OCI-M2 (cell line): ENCODE measurements around the gene ATP13A3.

Experiments used
- DNase-seq: peaks from one replicate; lab custom pipeline; 2025; ENCODE audit not compliant: unreplicated experiment; lab: John Stamatoyannopoulos, UW

The ATP13A3 gene

GRCh38 chr3:194396539-194396858 is 90.3 kb downstream of the ATP13A3 start:
- DNase-seq: no peak

- peak; percentile 22 for DNase-seq
These were observed 90.8 kb downstream of the ATP13A3 start for GRCh38 chr3:194395778-194396538.

- no peak for DNase-seq
These were observed 91.6 kb downstream of the ATP13A3 start for GRCh38 chr3:194395212-194395611.

- no peak for DNase-seq
These were observed 94.2 kb downstream of the ATP13A3 start for GRCh38 chr3:194392576-194392975.

GRCh38 chr3:194390835-194391234 is 96.0 kb downstream of the ATP13A3 start:
- DNase-seq: no peak

GRCh38 chr3:194389269-194389668 is 97.5 kb downstream of the ATP13A3 start:
- DNase-seq: no peak

- DNase-seq: no peak
These were observed 98.8 kb downstream of the ATP13A3 start for GRCh38 chr3:194387926-194388418.

GRCh38 chr3:194387276-194387675 is 99.5 kb downstream of the ATP13A3 start:
- no peak for DNase-seq

GRCh38 chr3:194386648-194387047 is 100.2 kb downstream of the ATP13A3 start:
- no peak for DNase-seq

- no peak for DNase-seq
These were observed 100.7 kb downstream of the ATP13A3 start for GRCh38 chr3:194386066-194386465.

- DNase-seq: no peak
These were observed 102.2 kb downstream of the ATP13A3 start for GRCh38 chr3:194384569-194385001.

- DNase-seq: no peak
These were observed 102.6 kb downstream of the ATP13A3 start for GRCh38 chr3:194384156-194384555.

- DNase-seq: no peak
These were observed 103.4 kb downstream of the ATP13A3 start for GRCh38 chr3:194383276-194383940.

- no peak for DNase-seq
These were observed 103.9 kb downstream of the ATP13A3 start for GRCh38 chr3:194382892-194383223.

GRCh38 chr3:194382196-194382891 is 104.5 kb downstream of the ATP13A3 start:
- DNase-seq: no peak

GRCh38 chr3:194381460-194381875 is 105.3 kb downstream of the ATP13A3 start:
- no peak for DNase-seq

- DNase-seq: no peak
These were observed 106.5 kb downstream of the ATP13A3 start for GRCh38 chr3:194380326-194380725.

GRCh38 chr3:194379651-194380050 is 107.2 kb downstream of the ATP13A3 start:
- DNase-seq: no peak

GRCh38 chr3:194379231-194379630 is 107.6 kb downstream of the ATP13A3 start:
- no peak for DNase-seq

- no peak for DNase-seq
These were observed 109.1 kb downstream of the ATP13A3 start for GRCh38 chr3:194377708-194378107.

GRCh38 chr3:194376241-194376560 is 110.6 kb downstream of the ATP13A3 start:
- no peak for DNase-seq
